Measurements from ENCODE around the gene SLF1.

DNA sequence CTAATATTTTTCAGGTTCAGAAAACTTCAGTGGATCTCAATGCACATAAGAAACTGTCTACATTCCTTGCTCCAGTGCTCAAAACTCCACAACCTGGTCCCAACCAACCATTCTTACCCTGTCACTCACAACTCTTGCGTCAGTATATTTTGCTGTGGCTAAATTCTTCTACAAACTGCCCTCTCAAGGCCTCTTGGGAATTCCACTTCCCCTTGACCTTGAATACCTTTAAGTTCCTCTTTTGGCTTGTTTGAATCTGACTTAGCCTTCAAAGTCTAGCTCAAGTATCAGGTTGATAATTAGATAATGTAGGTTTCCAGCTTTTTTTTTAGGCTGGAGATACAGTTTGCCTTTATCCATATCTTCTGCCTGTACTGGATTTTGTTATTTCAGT, 128.3 kb downstream of the SLF1 start:
- TF ChIP-seq POLR2AphosphoS5 (IDR thresholded peaks at IDR 0.05; ENCODE audit: borderline replicate concordance, low read depth, low read length) (no peak), EZH2 (IDR thresholded peaks at IDR 0.05) (no peak)

All from SK-N-MC (cell line).